Muscle of leg (tissue), 11 donors: ENCODE measurements around the gene ABCF1. TPM values are rescaled to one million over a fixed set of nuclear protein-coding genes. Genes with fewer than 3 reads are reported as not detected.

Experiments
- DNase-seq: peaks from one replicate; pipeline ENCODE4 v3.0.0; 2013
- H3K27ac ChIP-seq: one replicate; pipeline ENCODE4 v1.5.1; 2013; ENCODE audit warnings: mild to moderate bottlenecking, low read length, control low read depth
- H3K27me3 ChIP-seq: one replicate; pipeline ENCODE4 v1.6.1; 2013; ENCODE audit warnings: low read length; ENCODE audit not compliant: control insufficient read depth, insufficient read depth
- H3K36me3 ChIP-seq: one replicate; pipeline ENCODE4 v1.6.1; 2013; ENCODE audit warnings: low read length; ENCODE audit not compliant: control insufficient read depth, insufficient read depth
- H3K4me1 ChIP-seq: one replicate; pipeline ENCODE4 v1.6.1; 2013; ENCODE audit warnings: low read length; ENCODE audit not compliant: control insufficient read depth, insufficient read depth
- H3K4me3 ChIP-seq: one replicate; pipeline ENCODE4 v1.5.1; 2013; ENCODE audit warnings: low read length, control low read depth
- H3K9me3 ChIP-seq: replicated peaks from 2 replicates; pipeline ENCODE4 v1.6.1; 2013; ENCODE audit warnings: low read depth, low read length; ENCODE audit not compliant: control insufficient read depth
- WGBS: methylation state at CpG from one replicate; pipeline ENCODE4 v1.1.5; 2013; ENCODE audit warnings: missing lambda C conversion rate; ENCODE audit not compliant: insufficient coverage; 5-methylcytosine and 5-hydroxymethylcytosine counted together
- polyA plus RNA-seq, 8 donors: library from polyadenylated mRNA; unstranded; fragments of 120-200 nt; gene quantifications; one replicate each; pipeline versions ENCODE4 v1.2.1 to v1.2.3, GENCODE V29; 2013; ENCODE audit warnings: inconsistent platforms in 1 of 8, low replicate concordance in 1 of 8; ENCODE audit not compliant: insufficient read length in 8 of 8, insufficient read depth in 1 of 8
- total RNA-seq: library from RNA; stranded (reverse); fragments of 120-200 nt; gene quantifications from one replicate; pipeline ENCODE4 v1.2.4, GENCODE V29; 2013

ABCF1 gene
- total and polyA plus RNA-seq, 9 donors = 26.6 to 56.1 (median 50.4) TPM

GRCh38 chr6:30556906-30557682 lies 14.1 kb upstream of the ABCF1 start, which contains the start of gene PRR3:
Gene PRR3 (plus strand): TSS chr6:30557295. CDS start chr6:30557345, 50 bp downstream.
- 1% methylated on average over 25 of the region's 42 CpGs for WGBS
- Histone ChIP-seq H3K27me3 (no peaks in the 10 kb centered on the region), H3K27ac (peak within 1 kb of the TSS; percentile 99), H3K36me3 (peaks cover 35% of the 10 kb centered on the region), H3K9me3 (no peaks in the 10 kb centered on the region), H3K4me3 (peak within 1 kb of the TSS; percentile 99), H3K4me1 (peaks cover 22% of the 10 kb centered on the region)
- DNase-seq = peak; percentile 97

GRCh38 chr6:30557683-30557981 lies 13.6 kb upstream of the ABCF1 start:
- Histone ChIP-seq H3K4me3 (peak overlapping the region; percentile 99), H3K4me1 (peaks cover 22% of the 10 kb centered on the region), H3K9me3 (no peaks in the 10 kb centered on the region), H3K36me3 (peaks cover 35% of the 10 kb centered on the region), H3K27ac (peak overlapping the region; percentile 99), H3K27me3 (no peaks in the 10 kb centered on the region)
- DNase-seq = no peak
- WGBS = 0% methylated on average over 3 of the region's 6 CpGs

- DNase-seq = no peak
- H3K36me3 ChIP-seq = peaks cover 26% of the 10 kb centered on the region
- no peak overlapping the region for H3K4me3 ChIP-seq
- no peak overlapping the region for H3K27ac ChIP-seq
- no CpG with 5 or more reads among the region's 3 CpGs for WGBS
- no peaks in the 10 kb centered on the region for H3K27me3 ChIP-seq
- H3K4me1 ChIP-seq = peaks cover 8% of the 10 kb centered on the region
- H3K9me3 ChIP-seq = no peaks in the 10 kb centered on the region
Observed at GRCh38 chr6:30560930-30561329, 10.3 kb upstream of the ABCF1 start.

GRCh38 chr6:30562470-30563425 lies 8.5 kb upstream of the ABCF1 start:
- Histone ChIP-seq H3K36me3 (peaks cover 26% of the 10 kb centered on the region), H3K4me1 (peaks cover 4% of the 10 kb centered on the region), H3K27ac (no peak overlapping the region), H3K4me3 (no peak overlapping the region), H3K9me3 (no peaks in the 10 kb centered on the region), H3K27me3 (no peaks in the 10 kb centered on the region)
- WGBS = 95% methylated on average over 14 of the region's 14 CpGs
- DNase-seq = no peak

GRCh38 chr6:30564114-30564513 lies 7.1 kb upstream of the ABCF1 start:
- H3K9me3 ChIP-seq = no peaks in the 10 kb centered on the region
- no peaks in the 10 kb centered on the region for H3K27me3 ChIP-seq
- no peaks in the 10 kb centered on the region for H3K4me1 ChIP-seq
- 86% methylated on average over 1 of the region's 1 CpG for WGBS
- H3K27ac ChIP-seq = no peak overlapping the region
- peaks cover 26% of the 10 kb centered on the region for H3K36me3 ChIP-seq
- no peak for DNase-seq
- H3K4me3 ChIP-seq = no peak overlapping the region

GRCh38 chr6:30565772-30566171 lies 5.5 kb upstream of the ABCF1 start:
- Histone ChIP-seq H3K9me3 (no peaks in the 10 kb centered on the region), H3K4me1 (peaks cover 8% of the 10 kb centered on the region), H3K4me3 (no peak overlapping the region), H3K27me3 (no peaks in the 10 kb centered on the region), H3K36me3 (peaks cover 26% of the 10 kb centered on the region), H3K27ac (no peak overlapping the region)
- DNase-seq = no peak

GRCh38 chr6:30568245-30568644 lies 3.0 kb upstream of the ABCF1 start:
- H3K27ac ChIP-seq = no peak overlapping the region
- DNase-seq = no peak
- no peaks in the 10 kb centered on the region for H3K9me3 ChIP-seq
- WGBS = 56% methylated on average over 1 of the region's 3 CpGs
- H3K4me1 ChIP-seq = peaks cover 17% of the 10 kb centered on the region
- no peak overlapping the region for H3K4me3 ChIP-seq
- peaks cover 5% of the 10 kb centered on the region for H3K36me3 ChIP-seq
- no peaks in the 10 kb centered on the region for H3K27me3 ChIP-seq

- 83% methylated on average over 1 of the region's 1 CpG for WGBS
- no peak for DNase-seq
- no peak overlapping the region for H3K27ac ChIP-seq
Observed at GRCh38 chr6:30570263-30570662, 979 bp upstream of the ABCF1 start.

GRCh38 chr6:30570740-30571074 lies 535 bp upstream of the ABCF1 start:
- no peak for DNase-seq
- no peaks in the 10 kb centered on the region for H3K9me3 ChIP-seq
- peaks cover 4% of the 10 kb centered on the region for H3K36me3 ChIP-seq
- H3K27ac ChIP-seq = peak overlapping the region; percentile 93
- under 1% methylated on average over 9 of the region's 18 CpGs for WGBS
- peak overlapping the region; percentile 68 for H3K4me3 ChIP-seq
- peaks cover 17% of the 10 kb centered on the region for H3K4me1 ChIP-seq
- H3K27me3 ChIP-seq = no peaks in the 10 kb centered on the region

More at GRCh38 chr6:30570263-30570662, 979 bp upstream of the ABCF1 start:
- peaks cover 17% of the 10 kb centered on the region for H3K4me1 ChIP-seq
- peaks cover under 1% of the 10 kb centered on the region for H3K36me3 ChIP-seq
- H3K9me3 ChIP-seq = no peaks in the 10 kb centered on the region
- no peaks in the 10 kb centered on the region for H3K27me3 ChIP-seq
- H3K4me3 ChIP-seq = peak overlapping the region; percentile 68

GRCh38 chr6:30571762-30572082 lies 480 bp downstream of the ABCF1 start:
- no CpG with 5 or more reads among the region's 8 CpGs for WGBS
- no peaks in the 10 kb centered on the region for H3K27me3 ChIP-seq

More at GRCh38 chr6:30571762-30572082, 480 bp downstream of the ABCF1 start:
- H3K4me3 ChIP-seq = peak overlapping the region; percentile 68
- peaks cover 8% of the 10 kb centered on the region for H3K36me3 ChIP-seq
- H3K4me1 ChIP-seq = peaks cover 17% of the 10 kb centered on the region
- no peak for DNase-seq
- peak overlapping the region; percentile 94 for H3K27ac ChIP-seq
- no peaks in the 10 kb centered on the region for H3K9me3 ChIP-seq
